Astrocyte of the cerebellum (primary cell): Measurements from ENCODE around the gene EBI3.
"Not testable (repeated sequence)": the region's sequence is repeated elsewhere in the genome, so short reads cannot be mapped to it uniquely, and the experiment has no call there.

Experiments used
- DNase-seq: peaks from one replicate; pipeline ENCODE4 v3.0.0-alpha.2; 2011; ENCODE audit warnings: low read depth
- H3K4me3 ChIP-seq: 2 replicates; pipeline ENCODE4 v1.5.1; 2011; ENCODE audit warnings: mild to moderate bottlenecking, low read depth, low read length, moderate library complexity
- CTCF ChIP-seq: IDR thresholded peaks from 2 replicates; pipeline ENCODE4 v1.5.1; 2012; ENCODE audit warnings: low read length, low read depth, moderate library complexity, mild to moderate bottlenecking; ENCODE audit errors: missing control alignments
- in situ Hi-C: cut with HindIII; loops from 2 replicates; pipeline ENCODE4 v1.10.0; 2017; ENCODE audit warnings: low sequenced_read_pairs

Gene EBI3

DNA sequence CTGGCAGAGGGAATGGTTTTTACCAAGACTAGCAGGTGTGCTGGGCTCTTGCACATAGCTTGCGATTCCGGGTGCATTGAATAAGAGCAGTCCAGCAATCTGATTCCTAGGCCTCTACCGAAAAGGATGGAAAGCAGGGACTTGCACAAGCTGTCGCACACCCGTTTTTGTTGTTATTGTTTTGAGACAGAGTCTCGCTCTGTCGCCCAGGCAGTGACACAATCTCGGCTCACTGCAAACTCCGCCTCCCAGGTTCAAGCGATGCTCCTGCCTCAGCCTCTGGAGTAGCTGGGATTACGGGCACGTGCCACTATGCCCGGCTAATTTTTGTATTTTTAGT lies 5.5 kb downstream of the EBI3 start:
- H3K4me3 ChIP-seq: no peak overlapping the region
- TF ChIP-seq CTCF: no peak
- no peak for DNase-seq
- in situ Hi-C loops: no loop called here

DNA sequence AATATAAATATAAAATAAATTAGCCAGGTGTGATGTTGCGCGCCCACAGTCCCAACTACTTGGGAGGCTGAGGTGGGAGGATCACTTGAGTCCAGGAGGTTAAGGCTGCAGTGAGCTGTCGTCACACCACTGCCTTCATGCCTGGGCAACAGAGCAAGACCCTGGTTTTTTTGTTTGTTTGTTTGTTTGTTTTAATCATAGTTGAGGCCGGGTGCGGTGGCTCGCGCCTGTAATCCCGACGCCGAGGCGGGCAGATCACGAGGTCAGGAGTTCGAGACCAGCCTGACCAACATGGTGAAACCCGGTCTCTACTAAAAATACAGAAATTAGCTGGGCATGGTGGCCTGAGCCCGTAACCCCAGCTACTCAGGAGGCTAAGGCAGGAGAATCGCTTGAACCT lies 8.2 kb downstream of the EBI3 start:
- in situ Hi-C loops, H3K4me3 ChIP-seq, DNase-seq: not testable (repeated sequence)

GRCh38 chr19:4238831-4239230 lies 9.5 kb downstream of the EBI3 start:
- DNase-seq: no peak
- in situ Hi-C loops: no loop called here
- TF ChIP-seq CTCF: no peak
- H3K4me3 ChIP-seq: no peak overlapping the region

- no peak for DNase-seq
- TF ChIP-seq CTCF: no peak
- no peak overlapping the region for H3K4me3 ChIP-seq
- in situ Hi-C loops: no loop called here
These were observed 12.6 kb downstream of the EBI3 start for GRCh38 chr19:4241824-4242430.

DNA sequence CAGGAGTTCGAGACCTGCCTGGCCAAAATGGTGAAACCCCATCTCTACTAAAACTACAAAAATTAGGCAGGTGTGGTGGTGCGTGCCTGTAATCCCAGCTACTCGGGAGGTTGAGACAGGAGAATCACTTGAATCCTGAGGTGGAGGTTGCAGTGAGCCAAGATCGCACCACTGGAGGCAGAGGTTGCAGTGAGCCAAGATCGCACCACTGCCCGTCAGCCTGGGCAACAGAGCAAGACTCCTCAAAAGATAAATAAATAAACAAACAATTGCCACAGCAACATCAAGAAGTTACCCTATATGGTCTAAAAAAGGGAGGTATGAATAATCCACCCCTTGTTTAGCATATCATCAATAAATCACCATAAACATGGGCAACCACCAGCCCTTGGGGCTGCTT lies 16.6 kb downstream of the EBI3 start:
- in situ Hi-C loops, DNase-seq, H3K4me3 ChIP-seq: not testable (repeated sequence)

GRCh38 chr19:4246767-4247593 lies 17.7 kb downstream of the EBI3 start, which contains the start of gene YJU2:
Gene YJU2 (plus strand): TSS chr19:4247080. CDS start chr19:4247147, 67 bp downstream.
- peak; percentile 67 for TF ChIP-seq CTCF
- in situ Hi-C loops: no loop called here
- peak; percentile 99 for DNase-seq
- H3K4me3 ChIP-seq: peak within 1 kb of the TSS; percentile 54

- no peak for TF ChIP-seq CTCF
- no peak overlapping the region for H3K4me3 ChIP-seq
- DNase-seq: no peak
- in situ Hi-C loops: no loop called here
These were observed 27.2 kb downstream of the EBI3 start for GRCh38 chr19:4256563-4256962.
